Fibroblast of lung (primary cell): ENCODE results near the gene HRAS. TPM values are rescaled to one million over a fixed set of nuclear protein-coding genes. Genes with fewer than 3 reads are reported as not detected.

Experiments
- DNase-seq, 2 donors: peaks; one replicate each; pipeline versions ENCODE4 v3.0.0 to v3.0.0-alpha.2; 2010; ENCODE audit warnings: low read depth in 2 of 2
- H2AFZ ChIP-seq: 2 replicates; pipeline ENCODE4 v1.5.1; 2012; ENCODE audit warnings: low read length, control low read depth, inconsistent platforms
- H3K27ac ChIP-seq: 2 replicates; pipeline ENCODE4 v1.5.1; 2011; ENCODE audit warnings: low read length, control low read depth; ENCODE audit not compliant: insufficient read depth
- H3K27me3 ChIP-seq: 2 replicates; pipeline ENCODE4 v1.5.1; 2011; ENCODE audit warnings: mild to moderate bottlenecking, low read length; ENCODE audit not compliant: control insufficient read depth, insufficient read depth
- H3K36me3 ChIP-seq: 2 replicates; pipeline ENCODE4 v1.5.1; 2011; ENCODE audit warnings: low read length; ENCODE audit not compliant: control insufficient read depth, insufficient read depth
- H3K4me1 ChIP-seq: 2 replicates; pipeline ENCODE4 v1.5.1; 2011; ENCODE audit warnings: low read length; ENCODE audit not compliant: control insufficient read depth, insufficient read depth; ENCODE audit errors: extremely low read depth
- H3K4me2 ChIP-seq: 2 replicates; pipeline ENCODE4 v1.5.1; 2011; ENCODE audit warnings: low read length, control low read depth; ENCODE audit not compliant: insufficient read depth; ENCODE audit errors: extremely low read depth
- H3K4me3 ChIP-seq, 4 experiments: fragments of 200-600 bp in 1 of 4; sonication (generic) in 1 of 4; replicated peaks in 1 of 4; 2 replicates each; pipeline ENCODE4 v1.5.1; 2011 to 2016; ENCODE audit warnings: low read length in 4 of 4, low read depth in 3 of 4, mild to moderate bottlenecking in 3 of 4, control low read depth in 2 of 4, inconsistent platforms in 1 of 4, mixed read lengths in 1 of 4; ENCODE audit not compliant: insufficient read depth in 1 of 4; ENCODE audit errors: control extremely low read depth in 1 of 4
- H3K79me2 ChIP-seq: 2 replicates; pipeline ENCODE4 v1.5.1; 2012; ENCODE audit warnings: mild to moderate bottlenecking, low read length, inconsistent platforms; ENCODE audit not compliant: control insufficient read depth, insufficient read depth
- H3K9ac ChIP-seq: 2 replicates; pipeline ENCODE4 v1.5.1; 2011; ENCODE audit warnings: mild to moderate bottlenecking, low read length, control low read depth; ENCODE audit not compliant: insufficient read depth
- H3K9me3 ChIP-seq: 2 replicates; pipeline ENCODE4 v1.5.1; 2012; ENCODE audit warnings: low read depth, low read length; ENCODE audit not compliant: control insufficient read depth, insufficient read depth
- H4K20me1 ChIP-seq: 2 replicates; pipeline ENCODE4 v1.5.1; 2011; ENCODE audit warnings: low read length; ENCODE audit not compliant: control insufficient read depth, insufficient read depth; ENCODE audit errors: extremely low read depth
- EZH2 ChIP-seq: IDR thresholded peaks from 2 replicates; pipeline ENCODE4 v1.5.1; 2012; ENCODE audit warnings: low read length, control low read depth, mild to moderate bottlenecking; ENCODE audit errors: missing control alignments
- polyA plus RNA-seq, 2 donors: library from polyadenylated mRNA; depleted of rRNA in 1 of 2; stranded (reverse) in 1 of 2; unstranded in 1 of 2; fragments of >200 nt; gene quantifications; 2 replicates each; pipeline ENCODE4 v1.2.1, GENCODE V29; 2011 to 2012; ENCODE audit warnings: missing spikeins in 1 of 2
- total RNA-seq: library from RNA; depleted of rRNA; stranded (reverse); fragments of >200 nt; gene quantifications from 2 replicates; pipeline ENCODE4 v1.2.1, GENCODE V29; 2014
- TF ChIP-seq, protein P1 (sequence below), 2 donors: IDR thresholded peaks in 1 of 2; conservative IDR thresholded peaks in 1 of 2; 1 replicate in 1 of 2; 2 replicates in 1 of 2; pipeline ENCODE4 v1.5.1; 2011 to 2012; ENCODE audit warnings: low read length in 2 of 2, control low read depth in 1 of 2, inconsistent platforms in 1 of 2, low read depth in 1 of 2, mild to moderate bottlenecking in 1 of 2

The HRAS gene
- total and polyA plus RNA-seq, 2 donors (not counting 1 experiment from before 2014, with no cell fraction given), result 51.7 to 58.5 TPM

DNA sequence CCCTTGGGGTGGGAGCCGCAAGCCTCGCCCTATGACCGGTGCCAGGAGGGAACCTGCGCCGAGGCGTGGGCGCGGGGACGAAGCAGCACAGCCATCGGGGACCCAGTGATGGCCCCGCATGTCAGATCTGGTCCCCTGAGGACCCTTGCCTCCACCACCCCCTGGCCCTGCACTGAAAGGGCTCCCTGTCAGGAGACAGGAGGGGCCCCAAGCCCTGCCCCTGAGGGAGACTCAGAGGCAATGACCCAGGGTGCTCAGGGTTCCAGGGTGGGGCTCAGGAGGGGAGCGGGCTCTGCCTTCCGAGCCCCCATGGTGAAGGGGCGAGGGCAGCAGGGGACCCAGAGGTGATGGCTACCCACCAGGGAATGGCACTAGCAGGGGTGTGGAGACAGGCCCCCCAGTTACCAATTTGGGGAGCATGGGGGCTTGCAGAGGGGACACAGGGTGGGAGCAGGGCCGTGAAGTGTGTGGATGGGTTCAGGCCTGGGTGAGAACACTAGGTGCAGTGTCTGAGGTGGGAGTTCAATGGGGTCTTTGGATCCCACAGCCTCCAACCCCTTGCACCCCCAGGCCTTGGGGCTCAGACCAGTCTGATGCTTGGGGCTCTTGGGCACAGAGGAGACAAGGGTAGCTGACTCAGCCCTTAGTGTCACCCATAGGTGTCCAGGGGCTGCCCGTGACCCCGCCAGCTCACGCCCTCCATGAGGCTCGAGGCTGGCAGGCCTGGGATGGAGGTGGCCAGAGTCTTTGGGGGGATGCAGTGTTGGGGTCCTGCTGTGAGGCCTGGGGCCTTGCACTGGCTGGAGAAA is 2.5 kb upstream of the HRAS start:
- Histone ChIP-seq H3K4me2 (peak overlapping the region; percentile 81), H3K9ac (peak overlapping the region; percentile 46), H3K27me3 (no peaks in the 10 kb centered on the region), H4K20me1 (no peaks in the 10 kb centered on the region), H3K9me3 (no peaks in the 10 kb centered on the region), H3K4me1 (no peaks in the 10 kb centered on the region), H3K36me3 (peaks cover 5% of the 10 kb centered on the region), H3K27ac (peak overlapping the region; percentile 71), H2AFZ (peak overlapping the region; percentile 26), H3K4me3 (peak overlapping the region; percentile 24 to 49 (median 38)), H3K79me2 (peaks cover 12% of the 10 kb centered on the region)
- DNase-seq, result no peak
- no peak for TF ChIP-seq EZH2
- TF ChIP-seq, protein P1, sequence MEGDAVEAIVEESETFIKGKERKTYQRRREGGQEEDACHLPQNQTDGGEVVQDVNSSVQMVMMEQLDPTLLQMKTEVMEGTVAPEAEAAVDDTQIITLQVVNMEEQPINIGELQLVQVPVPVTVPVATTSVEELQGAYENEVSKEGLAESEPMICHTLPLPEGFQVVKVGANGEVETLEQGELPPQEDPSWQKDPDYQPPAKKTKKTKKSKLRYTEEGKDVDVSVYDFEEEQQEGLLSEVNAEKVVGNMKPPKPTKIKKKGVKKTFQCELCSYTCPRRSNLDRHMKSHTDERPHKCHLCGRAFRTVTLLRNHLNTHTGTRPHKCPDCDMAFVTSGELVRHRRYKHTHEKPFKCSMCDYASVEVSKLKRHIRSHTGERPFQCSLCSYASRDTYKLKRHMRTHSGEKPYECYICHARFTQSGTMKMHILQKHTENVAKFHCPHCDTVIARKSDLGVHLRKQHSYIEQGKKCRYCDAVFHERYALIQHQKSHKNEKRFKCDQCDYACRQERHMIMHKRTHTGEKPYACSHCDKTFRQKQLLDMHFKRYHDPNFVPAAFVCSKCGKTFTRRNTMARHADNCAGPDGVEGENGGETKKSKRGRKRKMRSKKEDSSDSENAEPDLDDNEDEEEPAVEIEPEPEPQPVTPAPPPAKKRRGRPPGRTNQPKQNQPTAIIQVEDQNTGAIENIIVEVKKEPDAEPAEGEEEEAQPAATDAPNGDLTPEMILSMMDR (conservative IDR thresholded peaks at IDR 0.05 in 1 of 2, IDR thresholded peaks at IDR 0.05 in 1 of 2; ENCODE audit: low read depth in 1 of 2, low read length in 2 of 2), result no peak

DNA sequence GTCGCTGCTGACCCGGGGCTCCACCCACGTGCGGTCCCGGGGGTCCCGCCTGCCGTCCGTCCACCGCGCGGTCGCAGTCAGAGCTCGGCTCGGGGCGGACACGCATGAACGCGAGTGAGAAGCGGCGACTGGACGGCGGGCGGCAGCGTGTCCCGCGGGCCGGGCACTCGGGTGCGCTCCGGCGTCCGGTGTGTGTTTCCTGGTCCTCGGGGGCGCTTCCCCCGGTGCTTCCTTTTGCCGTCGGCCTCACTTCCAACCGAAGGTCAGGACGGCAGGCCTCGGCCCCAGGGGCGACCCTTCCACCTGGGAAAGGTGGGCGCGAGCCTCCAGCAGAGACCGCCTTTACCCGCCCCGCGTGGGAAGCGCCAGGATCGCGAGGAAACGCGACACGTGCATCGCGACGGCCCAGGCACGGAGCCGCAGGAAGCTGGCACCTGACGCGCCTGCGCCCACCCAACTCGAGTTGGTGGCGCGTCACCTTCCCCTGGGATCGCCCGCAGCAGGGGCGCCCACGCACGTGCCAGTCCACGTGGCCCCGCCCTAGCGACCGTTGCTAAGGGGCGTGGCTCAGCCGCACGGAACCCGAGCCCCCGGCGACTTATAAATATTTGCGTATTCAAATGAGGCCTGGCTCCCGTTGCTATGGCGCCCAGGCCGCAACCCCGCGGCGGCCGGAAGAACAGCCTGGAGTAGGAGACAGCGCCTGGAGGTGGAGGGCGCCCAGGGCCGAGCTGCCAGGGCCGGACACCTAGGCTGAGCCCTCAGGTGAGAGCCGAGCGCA is 1.7 kb upstream of the HRAS start, which contains the start of gene LRRC56:
LRRC56 (plus strand) TSS at position 687 of the 781 bp plus-strand sequence. CDS start 3,158 bp downstream, outside the sequence.
- H3K79me2 ChIP-seq, result peaks cover 12% of the 10 kb centered on the region

More for the DNA sequence above, 1.7 kb upstream of the HRAS start, which contains the start of gene LRRC56:
- H3K9me3 ChIP-seq, result no peaks in the 10 kb centered on the region
- no peaks in the 10 kb centered on the region for H4K20me1 ChIP-seq
- no peaks in the 10 kb centered on the region for H3K27me3 ChIP-seq
- H2AFZ ChIP-seq, result peak within 1 kb of the TSS; percentile 26
- H3K9ac ChIP-seq, result peak within 1 kb of the TSS; percentile 46
- peak; percentile 73 to 83 for DNase-seq
- peak within 1 kb of the TSS; percentile 71 for H3K27ac ChIP-seq
- TF ChIP-seq, protein P1 (conservative IDR thresholded peaks at IDR 0.05 in 1 of 2, IDR thresholded peaks at IDR 0.05 in 1 of 2; ENCODE audit: low read depth in 1 of 2, low read length in 2 of 2), result no peak
- TF ChIP-seq EZH2, result no peak
- peak within 1 kb of the TSS; percentile 24 to 49 (median 38) for H3K4me3 ChIP-seq
- peaks cover 12% of the 10 kb centered on the region for H3K36me3 ChIP-seq
- no peaks in the 10 kb centered on the region for H3K4me1 ChIP-seq
- peak within 1 kb of the TSS; percentile 81 for H3K4me2 ChIP-seq
